Epithelial cell of esophagus (primary cell): Measurements from ENCODE around the gene GSDME.
A peak's percentile ranks its signal among the peaks of the same experiment; 100 is the strongest.

ENCODE experiments used
- DNase-seq: peaks from one replicate; pipeline ENCODE4 v3.0.0; 2010; ENCODE audit warnings: low read depth
- H3K4me3 ChIP-seq: 2 replicates; pipeline ENCODE4 v1.5.1; 2011; ENCODE audit warnings: mild to moderate bottlenecking, low read length, control low read depth
- CTCF ChIP-seq: IDR thresholded peaks from 2 replicates; pipeline ENCODE4 v1.5.1; 2011; ENCODE audit warnings: low read depth, mild to moderate bottlenecking, low read length, control low read depth, inconsistent platforms; ENCODE audit not compliant: insufficient read depth; ENCODE audit errors: missing control alignments

GSDME gene

GRCh38 chr7:24706211-24707170 lies 50.8 kb downstream of the GSDME start:
- TF ChIP-seq CTCF = no peak
- no peak overlapping the region for H3K4me3 ChIP-seq
- no peak for DNase-seq

- no peak for DNase-seq
- TF ChIP-seq CTCF = no peak
- no peak overlapping the region for H3K4me3 ChIP-seq
Measured at GRCh38 chr7:24705461-24705954, 51.8 kb downstream of the GSDME start.

DNA sequence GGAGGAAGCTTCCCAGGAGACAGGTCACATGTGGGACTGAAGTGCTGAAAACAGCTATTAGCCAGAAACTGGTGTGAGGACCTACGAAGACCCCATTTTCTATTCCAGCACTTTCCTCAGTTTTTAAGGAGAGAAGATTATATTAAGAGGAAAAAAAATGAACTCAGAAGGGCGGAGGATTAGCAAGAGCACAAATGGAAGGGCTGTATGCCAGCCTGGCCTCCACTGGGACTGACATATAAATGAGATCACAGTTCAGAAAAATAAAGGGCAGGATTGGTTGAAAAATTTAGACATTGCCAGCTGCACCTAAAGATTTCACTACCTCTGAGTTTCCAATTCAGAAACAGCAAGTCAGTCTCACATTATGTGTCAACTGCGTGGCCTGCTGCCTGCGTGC lies 53.0 kb downstream of the GSDME start:
- no peak for DNase-seq
- TF ChIP-seq CTCF = no peak
- H3K4me3 ChIP-seq = no peak overlapping the region

GRCh38 chr7:24703296-24703695 lies 54.0 kb downstream of the GSDME start:
- peak; percentile 71 for DNase-seq
- no peak overlapping the region for H3K4me3 ChIP-seq
- TF ChIP-seq CTCF = no peak

DNA sequence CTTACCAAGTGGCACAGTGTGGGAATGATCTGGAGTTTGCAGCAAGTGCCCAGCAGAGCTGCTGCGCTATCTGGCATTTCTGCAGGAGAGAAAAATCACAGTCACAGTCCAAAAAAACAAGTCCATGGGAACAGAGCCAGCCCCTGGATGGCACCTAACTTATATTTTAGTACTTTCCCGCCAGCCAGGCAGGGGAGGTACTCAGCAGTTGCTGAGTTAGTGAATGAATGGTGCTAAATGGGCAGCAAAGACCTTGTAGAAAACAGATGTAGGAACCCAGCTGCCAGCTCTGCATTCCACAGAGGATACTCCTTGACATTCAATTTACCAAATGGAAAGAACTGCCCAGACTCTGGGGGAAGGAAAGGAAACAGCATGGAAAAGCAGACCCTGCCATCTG lies 54.5 kb downstream of the GSDME start:
- TF ChIP-seq CTCF = no peak
- DNase-seq = no peak
- H3K4me3 ChIP-seq = no peak overlapping the region

DNA sequence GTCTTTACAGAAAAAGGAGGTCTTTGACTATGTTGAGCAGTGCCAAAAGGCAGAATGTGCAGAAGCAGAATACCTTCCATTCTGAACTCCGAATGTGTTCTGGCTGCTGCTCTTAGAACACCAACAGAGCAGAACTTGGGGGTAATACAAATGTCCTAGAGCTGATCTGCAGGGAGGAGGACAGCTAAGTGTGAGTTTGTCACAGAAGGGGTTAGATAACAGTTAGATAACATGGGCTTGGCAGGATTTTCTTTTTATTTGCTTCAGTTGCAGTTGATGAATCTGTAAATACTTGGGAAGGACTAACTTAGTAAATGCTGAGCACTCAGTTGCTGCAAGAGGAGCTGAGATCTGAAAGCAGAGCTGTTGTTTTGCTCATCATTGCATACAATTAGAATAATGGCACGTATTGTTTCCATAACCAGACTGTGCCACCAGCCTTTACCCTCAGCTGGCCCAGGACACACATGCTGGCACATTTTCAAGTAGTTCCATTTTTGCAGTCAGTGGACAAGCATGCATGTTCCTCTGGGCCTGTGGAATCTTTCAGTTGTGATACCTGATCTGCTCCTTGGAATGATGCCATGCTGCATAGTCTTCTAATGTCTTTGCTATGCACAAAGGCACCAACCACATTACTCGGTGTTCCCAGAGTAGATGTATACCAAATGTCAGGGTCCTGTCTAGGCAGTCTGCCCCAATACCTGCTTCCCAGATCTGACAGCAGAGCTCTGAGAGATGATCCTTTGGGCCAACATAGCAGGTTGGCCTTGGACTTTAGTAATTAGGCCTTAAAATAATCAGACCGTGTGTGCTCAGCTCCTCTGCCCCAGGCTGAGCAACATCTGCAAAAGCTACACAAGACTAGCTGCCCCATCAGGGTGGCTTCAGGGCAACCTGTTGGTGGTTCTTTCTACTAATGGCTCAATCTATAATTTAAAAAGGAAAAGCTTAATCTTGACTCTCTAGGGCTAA lies 55.7 kb downstream of the GSDME start:
- H3K4me3 ChIP-seq = no peak overlapping the region
- no peak for TF ChIP-seq CTCF
- DNase-seq = peak; percentile 85
